NCI-H748 (cell line): Measurements from ENCODE around the gene BARHL2.

Experiments used
- DNase-seq: peaks from one replicate; lab custom pipeline; 2025; ENCODE audit not compliant: unreplicated experiment; lab: John Stamatoyannopoulos, UW

The BARHL2 gene

GRCh38 chr1:90711696-90712095 is 5.4 kb downstream of the BARHL2 start:
- DNase-seq: no peak

- DNase-seq: peak; percentile 33
Observed at GRCh38 chr1:90710579-90711536, 6.2 kb downstream of the BARHL2 start.

- DNase-seq: no peak
Observed at GRCh38 chr1:90709535-90709934, 7.6 kb downstream of the BARHL2 start.

GRCh38 chr1:90708826-90709225 is 8.3 kb downstream of the BARHL2 start:
- DNase-seq: no peak

GRCh38 chr1:90708236-90708786 is 8.8 kb downstream of the BARHL2 start:
- DNase-seq: no peak

GRCh38 chr1:90707363-90707710 is 9.8 kb downstream of the BARHL2 start:
- DNase-seq: peak; percentile 47

GRCh38 chr1:90706437-90707362 is 10.4 kb downstream of the BARHL2 start:
- DNase-seq: peak; percentile 68

GRCh38 chr1:90705956-90706355 is 11.1 kb downstream of the BARHL2 start:
- DNase-seq: no peak

GRCh38 chr1:90704817-90705216 is 12.3 kb downstream of the BARHL2 start:
- DNase-seq: no peak

GRCh38 chr1:90694846-90695245 is 22.3 kb downstream of the BARHL2 start:
- no peak for DNase-seq

- DNase-seq: no peak
Observed at GRCh38 chr1:90687747-90688146, 29.4 kb downstream of the BARHL2 start.

GRCh38 chr1:90675161-90675847 is 41.8 kb downstream of the BARHL2 start:
- DNase-seq: no peak

GRCh38 chr1:90671741-90672140 is 45.4 kb downstream of the BARHL2 start:
- no peak for DNase-seq

- no peak for DNase-seq
Observed at GRCh38 chr1:90671251-90671650, 45.9 kb downstream of the BARHL2 start.
